GM12875 (cell line): ENCODE measurements around the gene DLL4.

Source experiments
- H3K4me3 ChIP-seq: one replicate; pipeline ENCODE4 v1.5.1; 2011; ENCODE audit warnings: low read depth, low read length, control low read depth
- CTCF ChIP-seq: IDR thresholded peaks from 2 replicates; pipeline ENCODE4 v1.5.1; 2011; ENCODE audit warnings: low read depth, mild to moderate bottlenecking, control low read depth, inconsistent platforms, low read length, moderate library complexity, borderline replicate concordance; ENCODE audit not compliant: insufficient read depth

The DLL4 gene

GRCh38 chr15:40923551-40923950, 5.6 kb upstream of the DLL4 start:
- H3K4me3 ChIP-seq: no peak overlapping the region
- TF ChIP-seq CTCF: no peak

GRCh38 chr15:40925495-40925862, 3.7 kb upstream of the DLL4 start:
- no peak overlapping the region for H3K4me3 ChIP-seq

GRCh38 chr15:40925863-40926658, 3.1 kb upstream of the DLL4 start:
- H3K4me3 ChIP-seq: no peak overlapping the region

More at GRCh38 chr15:40925495-40925862, 3.7 kb upstream of the DLL4 start:
- no peak for TF ChIP-seq CTCF

GRCh38 chr15:40926659-40927494, 2.3 kb upstream of the DLL4 start:
- no peak overlapping the region for H3K4me3 ChIP-seq
- TF ChIP-seq CTCF: no peak

More at GRCh38 chr15:40925863-40926658, 3.1 kb upstream of the DLL4 start:
- no peak for TF ChIP-seq CTCF

- H3K4me3 ChIP-seq: no peak overlapping the region
- no peak for TF ChIP-seq CTCF
Observed at GRCh38 chr15:40927495-40927872, 1.7 kb upstream of the DLL4 start.

GRCh38 chr15:40927873-40928806, 1.0 kb upstream of the DLL4 start:
- no peak overlapping the region for H3K4me3 ChIP-seq
- no peak for TF ChIP-seq CTCF
